ENCODE data around the gene GPS1.

The GPS1 gene

DNA sequence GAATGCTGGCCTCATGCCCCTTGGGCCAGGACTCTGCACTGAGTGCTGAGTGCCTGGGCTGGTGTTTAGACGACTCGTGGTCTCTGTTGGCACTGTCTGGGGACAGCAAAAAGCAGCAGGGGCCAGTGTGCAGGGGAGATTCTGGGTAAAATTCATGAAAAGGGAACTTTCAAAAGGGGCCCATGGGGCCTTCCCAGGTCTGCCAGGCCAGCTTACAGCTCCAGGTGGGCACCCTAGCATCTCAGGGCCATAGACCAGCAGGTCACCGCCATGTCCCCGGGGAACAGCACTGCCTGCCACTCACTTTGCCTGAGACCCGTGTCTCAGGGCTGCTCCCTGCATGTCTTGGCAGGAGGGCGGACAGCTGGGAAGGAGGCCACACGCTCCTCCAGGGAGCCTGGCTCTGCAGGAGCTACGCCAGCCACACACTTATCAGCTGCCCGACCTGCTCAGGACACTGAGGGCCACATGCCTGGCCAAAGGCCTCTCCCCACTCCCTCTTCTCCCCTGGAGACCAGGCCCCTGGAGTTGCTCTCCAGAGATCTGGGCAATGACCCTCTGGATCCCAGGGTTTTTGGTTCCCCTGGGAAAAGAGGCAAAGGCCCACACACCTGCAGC is 55.1 kb downstream of the GPS1 start:
- DNase-seq: no peak

Measured in fibroblast of upper back skin (primary cell).